Uterine smooth muscle cell (primary cell): Measurements from ENCODE around the gene CIPC. TPM values are rescaled to one million over a fixed set of nuclear protein-coding genes. Genes with fewer than 3 reads are reported as not detected.

Source experiments
- total RNA-seq: library from RNA; depleted of rRNA; stranded (reverse); fragments of >200 nt; gene quantifications from 2 replicates; pipeline ENCODE4 v1.2.3, GENCODE V29; 2014

Gene CIPC, protein sequence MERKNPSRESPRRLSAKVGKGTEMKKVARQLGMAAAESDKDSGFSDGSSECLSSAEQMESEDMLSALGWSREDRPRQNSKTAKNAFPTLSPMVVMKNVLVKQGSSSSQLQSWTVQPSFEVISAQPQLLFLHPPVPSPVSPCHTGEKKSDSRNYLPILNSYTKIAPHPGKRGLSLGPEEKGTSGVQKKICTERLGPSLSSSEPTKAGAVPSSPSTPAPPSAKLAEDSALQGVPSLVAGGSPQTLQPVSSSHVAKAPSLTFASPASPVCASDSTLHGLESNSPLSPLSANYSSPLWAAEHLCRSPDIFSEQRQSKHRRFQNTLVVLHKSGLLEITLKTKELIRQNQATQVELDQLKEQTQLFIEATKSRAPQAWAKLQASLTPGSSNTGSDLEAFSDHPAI
- total RNA-seq: 11.1 TPM in 2 replicates

DNA sequence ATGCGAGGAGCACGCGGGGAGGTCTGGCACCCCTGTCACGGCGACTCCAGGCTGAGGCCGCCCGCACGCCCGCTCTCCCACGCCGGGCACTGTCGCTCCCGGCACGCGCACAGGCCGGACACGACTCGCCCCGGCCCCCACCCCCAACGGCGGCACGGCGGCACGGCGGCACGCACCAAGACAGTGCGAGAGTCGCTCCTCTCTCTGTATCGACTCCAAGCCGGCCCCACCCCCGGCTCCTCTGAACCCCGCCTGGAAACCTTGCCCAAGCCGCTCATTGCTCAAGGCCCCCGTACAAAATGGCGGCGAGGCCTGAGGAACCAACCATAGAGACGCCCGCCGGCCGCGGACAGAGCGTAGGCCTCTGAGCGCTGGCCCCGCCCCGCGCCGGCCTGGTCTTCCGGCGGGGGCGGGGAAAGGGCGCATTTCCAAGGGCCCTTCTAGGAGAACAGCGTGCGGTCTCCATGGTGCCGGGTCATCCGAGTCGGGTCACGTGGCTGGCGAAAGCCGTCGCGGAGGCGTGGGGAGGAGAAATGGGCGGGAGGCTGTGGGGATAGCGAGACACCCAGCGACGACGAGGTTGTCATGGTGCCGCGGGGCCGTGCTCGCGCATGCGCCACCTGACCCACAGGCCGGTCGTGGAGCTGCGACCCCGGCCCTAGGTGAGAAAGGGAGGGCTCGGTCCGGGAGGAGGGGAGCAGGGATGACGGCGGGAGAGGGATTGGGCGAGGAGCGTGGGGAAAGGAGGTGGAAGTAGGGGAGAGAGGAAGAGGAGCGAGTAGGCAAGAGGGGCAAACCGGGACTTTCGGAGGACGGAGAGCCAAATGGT is at the start of gene CIPC:
CIPC (plus strand) TSS at position 559 of the 829 bp plus-strand sequence. CDS start 7,451 bp downstream, outside the sequence.

DNA sequence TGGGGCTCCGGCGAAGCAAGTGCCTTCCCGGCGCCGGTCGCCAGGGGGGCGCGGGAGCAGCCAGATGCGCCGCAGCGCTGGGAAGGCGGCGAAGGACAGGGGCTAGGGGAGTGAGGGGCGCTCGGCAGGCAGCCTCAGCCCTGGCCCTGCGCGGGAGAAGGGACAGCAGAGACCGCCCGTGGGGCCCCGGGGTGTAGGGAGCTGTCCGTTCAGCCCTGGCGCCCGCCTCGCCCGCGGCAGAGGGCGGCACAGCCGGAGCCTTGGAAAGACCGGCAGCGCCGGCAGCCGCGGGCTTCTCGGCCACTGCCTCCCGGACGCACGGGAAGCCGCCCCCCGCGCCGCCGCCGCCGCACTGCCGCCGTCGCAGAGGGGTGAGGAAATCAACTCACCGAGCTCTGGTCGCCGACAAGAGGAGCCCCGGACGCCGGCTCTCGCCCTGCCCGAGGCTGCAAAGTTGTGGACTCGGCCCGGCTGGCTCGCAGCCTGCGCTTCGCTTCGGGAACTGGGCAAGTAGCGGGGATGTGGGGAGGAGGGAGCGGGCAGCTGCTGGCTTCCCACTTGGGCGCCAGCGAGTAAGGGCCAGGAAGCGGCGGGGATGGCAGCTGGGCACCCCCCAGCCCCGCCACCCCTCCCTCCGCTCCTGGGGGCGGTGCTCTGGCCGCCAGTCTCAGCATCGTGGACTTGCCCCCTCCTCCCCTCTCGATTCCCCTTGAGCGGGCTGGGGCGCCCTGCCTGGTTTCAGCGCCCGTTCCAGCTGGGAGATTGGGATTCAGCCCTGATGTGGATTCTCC is 43.4 kb downstream of the CIPC start, which contains the start of gene ZDHHC22:
ZDHHC22 (minus strand) TSS at position 578 of the 791 bp plus-strand sequence. CDS start 2,053 bp downstream, outside the sequence.

Other genes starting within 250 kb of the CIPC start
- 28.7 and 44.0 TPM in 2 replicates for gene IRF2BPL, start 69.5 kb upstream of the CIPC start, total RNA-seq
- not detected in 2 replicates for gene ZDHHC22, start 43.5 kb downstream of the CIPC start, total RNA-seq
- gene TMEM63C, start 83.5 kb downstream of the CIPC start, total RNA-seq: not detected in 2 replicates
- gene NGB, start 172.9 kb downstream of the CIPC start, total RNA-seq: not detected in 2 replicates
- gene POMT2, start 222.6 kb downstream of the CIPC start, total RNA-seq: 12.9 and 16.4 TPM in 2 replicates
- 30.7 and 32.5 TPM in 2 replicates for gene GSTZ1, start 222.8 kb downstream of the CIPC start, total RNA-seq